Putamen (tissue), 1 donor: ENCODE results near the gene RASAL1.

Experiments
- DNase-seq: peaks from one replicate; pipeline ENCODE4 v3.0.0-alpha.2; 2016; ENCODE audit warnings: low spot score

The RASAL1 gene

GRCh38 chr12:113095405-113095804 is 40.2 kb downstream of the RASAL1 start:
- no peak for DNase-seq

GRCh38 chr12:113094738-113095137 is 40.8 kb downstream of the RASAL1 start:
- no peak for DNase-seq

- DNase-seq, result no peak
Observed at GRCh38 chr12:113093409-113094101, 42.0 kb downstream of the RASAL1 start.

- DNase-seq, result no peak
Observed at GRCh38 chr12:113092607-113093408, 42.8 kb downstream of the RASAL1 start.

GRCh38 chr12:113091506-113091905 is 44.1 kb downstream of the RASAL1 start:
- DNase-seq, result no peak

- no peak for DNase-seq
Observed at GRCh38 chr12:113090740-113091139, 44.8 kb downstream of the RASAL1 start.

- DNase-seq, result no peak
Observed at GRCh38 chr12:113089839-113090238, 45.7 kb downstream of the RASAL1 start.

- no peak for DNase-seq
Observed at GRCh38 chr12:113088971-113089756, 46.4 kb downstream of the RASAL1 start.

- DNase-seq, result no peak
Observed at GRCh38 chr12:113088037-113088436, 47.5 kb downstream of the RASAL1 start.

GRCh38 chr12:113087193-113087592 is 48.4 kb downstream of the RASAL1 start:
- no peak for DNase-seq

GRCh38 chr12:113086249-113087164 is 49.1 kb downstream of the RASAL1 start:
- no peak for DNase-seq

GRCh38 chr12:113083863-113084435 is 51.6 kb downstream of the RASAL1 start:
- DNase-seq, result no peak

- no peak for DNase-seq
Observed at GRCh38 chr12:113082486-113083148, 52.9 kb downstream of the RASAL1 start.

GRCh38 chr12:113081873-113082272 is 53.7 kb downstream of the RASAL1 start:
- no peak for DNase-seq

GRCh38 chr12:113077859-113078255 is 57.7 kb downstream of the RASAL1 start:
- no peak for DNase-seq

GRCh38 chr12:113077057-113077858 is 58.3 kb downstream of the RASAL1 start:
- no peak for DNase-seq

GRCh38 chr12:113075137-113075683 is 60.4 kb downstream of the RASAL1 start:
- no peak for DNase-seq

GRCh38 chr12:113073586-113073985 is 62.0 kb downstream of the RASAL1 start:
- no peak for DNase-seq

GRCh38 chr12:113072136-113072535 is 63.4 kb downstream of the RASAL1 start:
- DNase-seq, result no peak
